ENCODE measurements around the gene ECEL1.

The ECEL1 gene

DNA sequence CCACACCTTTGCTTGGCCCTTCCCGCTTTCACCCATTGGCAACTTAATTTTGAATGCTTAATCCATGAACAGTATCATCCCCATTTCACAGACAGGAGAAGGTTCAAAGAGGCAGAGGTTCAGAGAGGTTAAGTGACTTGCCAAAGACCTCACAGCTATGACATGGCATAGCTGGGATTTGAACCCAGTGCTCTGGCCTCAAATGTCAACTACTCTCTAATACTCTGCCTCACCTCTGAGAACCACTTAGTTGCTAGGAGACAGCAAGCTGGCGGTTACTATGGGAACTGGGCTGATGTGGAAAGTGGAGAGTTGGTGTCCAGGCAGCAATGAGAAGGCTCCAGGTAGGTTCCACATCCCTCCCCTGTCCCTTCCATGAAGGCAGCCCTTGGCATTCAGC lies 16.8 kb upstream of the ECEL1 start:
- DNase-seq (ENCODE audit: low read depth): no peak
- H3K4me3 ChIP-seq (replicated peaks; ENCODE audit: low read depth, low read length): no peak overlapping the region
- TF ChIP-seq, protein P1, sequence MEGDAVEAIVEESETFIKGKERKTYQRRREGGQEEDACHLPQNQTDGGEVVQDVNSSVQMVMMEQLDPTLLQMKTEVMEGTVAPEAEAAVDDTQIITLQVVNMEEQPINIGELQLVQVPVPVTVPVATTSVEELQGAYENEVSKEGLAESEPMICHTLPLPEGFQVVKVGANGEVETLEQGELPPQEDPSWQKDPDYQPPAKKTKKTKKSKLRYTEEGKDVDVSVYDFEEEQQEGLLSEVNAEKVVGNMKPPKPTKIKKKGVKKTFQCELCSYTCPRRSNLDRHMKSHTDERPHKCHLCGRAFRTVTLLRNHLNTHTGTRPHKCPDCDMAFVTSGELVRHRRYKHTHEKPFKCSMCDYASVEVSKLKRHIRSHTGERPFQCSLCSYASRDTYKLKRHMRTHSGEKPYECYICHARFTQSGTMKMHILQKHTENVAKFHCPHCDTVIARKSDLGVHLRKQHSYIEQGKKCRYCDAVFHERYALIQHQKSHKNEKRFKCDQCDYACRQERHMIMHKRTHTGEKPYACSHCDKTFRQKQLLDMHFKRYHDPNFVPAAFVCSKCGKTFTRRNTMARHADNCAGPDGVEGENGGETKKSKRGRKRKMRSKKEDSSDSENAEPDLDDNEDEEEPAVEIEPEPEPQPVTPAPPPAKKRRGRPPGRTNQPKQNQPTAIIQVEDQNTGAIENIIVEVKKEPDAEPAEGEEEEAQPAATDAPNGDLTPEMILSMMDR (IDR thresholded peaks at IDR 0.05; ENCODE audit: low read length, missing control alignments): no peak

DNA sequence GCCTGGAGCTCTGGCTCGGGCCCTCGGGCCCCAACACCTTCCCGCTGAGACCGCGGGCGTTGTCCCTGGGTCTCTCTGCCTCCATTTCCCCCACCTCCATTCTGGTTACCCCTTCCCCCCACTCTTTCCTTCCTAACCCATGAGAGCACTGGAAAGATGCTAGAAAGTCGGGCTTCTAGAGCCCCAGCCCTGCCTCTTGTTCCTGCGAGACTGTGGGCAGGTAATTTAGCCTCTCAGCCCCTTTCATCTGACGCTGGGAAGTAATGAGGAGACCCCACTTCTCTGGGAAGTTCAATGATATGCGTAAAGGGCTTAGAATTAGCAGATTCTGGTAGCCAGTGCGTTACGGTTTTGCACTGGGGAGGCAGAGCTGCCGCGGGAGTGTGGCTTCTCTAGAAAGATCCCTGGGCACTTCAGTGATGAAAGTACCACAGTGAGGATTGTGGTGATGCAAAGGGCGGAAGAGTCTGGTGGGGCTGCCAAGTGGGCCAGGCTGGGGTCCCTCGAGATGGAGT lies 16.2 kb upstream of the ECEL1 start:
- TF ChIP-seq, protein P1 (IDR thresholded peaks at IDR 0.05; ENCODE audit: low read length, missing control alignments): no peak

DNA sequence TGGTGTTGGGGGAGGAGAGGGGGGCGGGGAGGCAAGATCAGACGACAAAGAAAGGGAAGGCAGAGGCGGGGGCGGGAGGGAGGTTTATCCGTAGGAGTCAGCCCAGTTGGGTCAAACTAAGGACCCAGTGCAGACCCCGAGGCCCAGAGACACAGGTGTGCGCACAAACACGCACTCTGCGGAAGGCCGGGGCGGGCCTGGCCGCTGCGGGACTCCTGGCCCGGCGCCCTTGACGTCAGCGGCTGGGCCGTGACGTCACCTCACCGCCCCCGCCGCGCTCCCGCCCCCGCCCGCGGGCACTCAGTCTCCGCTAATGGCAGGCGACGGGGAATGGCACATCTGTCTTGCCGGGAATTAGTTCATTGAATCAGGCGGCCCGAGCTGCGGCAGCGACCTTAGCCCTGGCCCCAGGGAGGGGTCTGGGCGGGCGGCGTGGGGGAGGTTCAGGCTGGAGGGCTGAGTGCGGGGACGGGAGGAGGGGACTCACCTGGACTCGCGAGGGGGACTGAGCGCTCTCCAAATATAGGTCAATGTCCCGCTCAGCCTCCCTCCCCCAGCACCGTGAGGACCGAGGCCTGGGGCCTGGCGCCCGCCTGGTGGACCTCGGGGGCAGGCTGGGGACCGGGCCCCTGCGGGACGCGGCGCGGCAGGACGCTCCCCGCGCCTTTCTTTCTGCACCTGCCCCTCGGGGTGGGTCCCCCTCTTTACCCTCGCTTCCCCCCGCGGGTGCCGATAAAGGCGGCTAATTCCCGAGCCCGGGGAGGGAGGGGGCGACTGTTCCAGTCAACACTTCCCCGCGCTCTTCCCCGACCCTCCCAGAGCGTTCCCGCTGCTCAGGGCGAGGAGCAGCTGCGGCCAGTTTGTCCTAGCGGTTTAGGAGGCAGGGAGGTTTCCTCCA lies 15.5 kb upstream of the ECEL1 start:
- no peak overlapping the region for H3K4me3 ChIP-seq (replicated peaks; ENCODE audit: low read depth, low read length)
- peak; percentile 38 for DNase-seq (ENCODE audit: low read depth)
- TF ChIP-seq, protein P1 (IDR thresholded peaks at IDR 0.05; ENCODE audit: low read length, missing control alignments): no peak

More for the DNA sequence above, 16.2 kb upstream of the ECEL1 start:
- no peak overlapping the region for H3K4me3 ChIP-seq (replicated peaks; ENCODE audit: low read depth, low read length)
- no peak for DNase-seq (ENCODE audit: low read depth)

DNA sequence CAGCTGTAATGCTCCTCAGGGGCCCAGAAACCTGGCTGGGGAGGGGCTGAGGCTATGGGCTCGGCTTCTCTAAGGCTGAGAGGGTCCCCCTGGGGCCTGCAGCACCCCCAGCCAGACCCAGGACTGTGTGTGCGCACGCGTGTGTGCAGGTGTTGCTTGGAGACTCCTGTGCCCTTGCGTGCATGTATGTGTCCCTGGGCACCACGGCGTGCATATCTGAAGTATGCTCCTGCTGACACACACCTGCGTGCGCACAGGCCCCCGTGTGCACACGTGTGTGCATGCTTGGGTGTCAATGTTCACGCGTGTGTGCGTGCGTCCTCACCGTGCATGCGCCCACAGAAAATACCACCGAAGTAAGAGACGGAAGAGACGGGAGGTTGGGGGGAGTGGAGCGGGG lies 14.9 kb upstream of the ECEL1 start:
- TF ChIP-seq, protein P1 (IDR thresholded peaks at IDR 0.05; ENCODE audit: low read length, missing control alignments): no peak
- DNase-seq (ENCODE audit: low read depth): no peak
- H3K4me3 ChIP-seq (replicated peaks; ENCODE audit: low read depth, low read length): no peak overlapping the region

DNA sequence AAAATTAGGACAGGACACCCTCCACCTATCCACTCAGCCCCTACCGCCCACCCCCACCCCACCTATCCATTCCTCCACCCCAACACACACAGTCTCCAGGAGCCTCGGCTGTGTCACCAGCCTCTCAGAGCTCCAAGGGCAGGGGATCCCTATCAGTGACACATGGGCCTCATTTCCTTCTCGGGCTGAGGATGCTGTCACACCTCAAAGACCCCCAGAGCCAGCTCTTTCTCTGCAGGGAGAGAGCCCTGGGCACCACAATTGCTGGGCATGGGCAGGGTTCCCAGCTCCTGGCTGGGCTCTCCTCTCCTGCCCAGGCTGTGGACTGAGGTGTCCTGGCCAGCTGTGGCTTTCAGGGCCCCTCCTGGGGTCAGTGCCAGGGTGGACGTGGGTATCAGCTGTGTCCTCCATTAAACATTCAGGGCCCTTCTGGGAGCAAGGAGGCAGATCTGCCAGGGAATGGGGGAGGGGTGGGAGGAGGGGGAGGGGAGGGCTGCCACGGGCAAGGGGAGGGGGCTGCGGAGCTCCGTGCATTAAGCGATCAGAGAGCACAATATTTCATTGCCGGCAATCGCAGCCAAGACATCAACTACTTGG lies 14.3 kb upstream of the ECEL1 start:
- TF ChIP-seq, protein P1 (IDR thresholded peaks at IDR 0.05; ENCODE audit: low read length, missing control alignments): no peak
- H3K4me3 ChIP-seq (replicated peaks; ENCODE audit: low read depth, low read length): no peak overlapping the region
- no peak for DNase-seq (ENCODE audit: low read depth)

DNA sequence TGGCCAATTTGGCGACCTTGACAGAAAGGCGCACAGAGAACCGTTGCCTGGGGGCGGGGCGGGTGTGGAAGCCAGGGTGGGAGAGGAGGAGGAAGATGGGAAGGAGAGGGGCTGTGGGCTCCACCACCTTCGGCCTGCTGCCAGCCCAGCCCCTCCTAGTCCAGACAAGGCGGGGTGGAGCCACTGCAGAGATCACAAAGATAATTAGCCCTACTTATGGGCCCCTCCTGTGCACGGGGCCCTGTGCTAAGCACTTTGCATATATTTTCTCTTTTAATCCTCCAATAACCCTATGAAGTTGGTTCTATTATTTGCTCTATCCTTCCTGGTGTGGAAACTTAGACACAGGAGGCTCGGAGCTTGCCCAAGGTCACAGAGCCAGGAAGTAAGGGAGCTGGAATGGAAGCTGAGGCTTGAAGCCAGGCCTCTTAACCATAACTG lies 13.7 kb upstream of the ECEL1 start:
- TF ChIP-seq, protein P1 (IDR thresholded peaks at IDR 0.05; ENCODE audit: low read length, missing control alignments): no peak
- no peak overlapping the region for H3K4me3 ChIP-seq (replicated peaks; ENCODE audit: low read depth, low read length)
- DNase-seq (ENCODE audit: low read depth): no peak
